ENCODE results near the gene PIM2.

The PIM2 gene

GRCh38 chrX:48948589-48948988, 29.8 kb upstream of the PIM2 start:
- Histone ChIP-seq H3K79me2 (ENCODE audit: control insufficient read depth, insufficient read depth, low read length) (peaks cover 15% of the 10 kb centered on the region), H3K4me3 (ENCODE audit: low read length) (no peak overlapping the region), H3K27me3 (ENCODE audit: insufficient read depth, low read length, poor library complexity) (no peaks in the 10 kb centered on the region), H3K36me3 (ENCODE audit: control insufficient read depth, insufficient read depth, low read length) (no peaks in the 10 kb centered on the region), H3K79me1 (ENCODE audit: low read length) (no peaks in the 10 kb centered on the region), H4K5ac (ENCODE audit: low read length) (no peak overlapping the region), H2BK5ac (ENCODE audit: low read length) (no peak overlapping the region), H3K4ac (ENCODE audit: low read depth, low read length) (no peak overlapping the region), H3K56ac (ENCODE audit: low read length) (no peak overlapping the region), H4K8ac (ENCODE audit: low read depth, low read length) (no peak overlapping the region), H2BK15ac (replicated peaks; ENCODE audit: low read depth) (no peak overlapping the region), H3K18ac (ENCODE audit: low read length) (no peak overlapping the region), H2BK120ac (ENCODE audit: low read depth, low read length) (no peak overlapping the region), H3K4me1 (ENCODE audit: control insufficient read depth, low read depth, low read length) (no peaks in the 10 kb centered on the region), H3K27ac (ENCODE audit: low read depth, low read length) (no peak overlapping the region), H3K9ac (ENCODE audit: low read length) (no peak overlapping the region), H2AK5ac (ENCODE audit: low read length) (no peak overlapping the region), H3K4me2 (ENCODE audit: low read length) (no peak overlapping the region), H3K23ac (ENCODE audit: low read length) (no peak overlapping the region)
- WGBS (ENCODE audit: extremely low coverage, insufficient coverage, low lambda C conversion rate), result no CpG with 5 or more reads among the region's 1 CpG
- no peak for DNase-seq

- Histone ChIP-seq H3K4ac (ENCODE audit: low read depth, low read length) (no peak overlapping the region), H3K79me1 (ENCODE audit: low read length) (no peaks in the 10 kb centered on the region), H3K56ac (ENCODE audit: low read length) (no peak overlapping the region), H4K8ac (ENCODE audit: low read depth, low read length) (no peak overlapping the region), H3K36me3 (ENCODE audit: control insufficient read depth, insufficient read depth, low read length) (no peaks in the 10 kb centered on the region), H4K5ac (ENCODE audit: low read length) (no peak overlapping the region), H2AK5ac (ENCODE audit: low read length) (no peak overlapping the region), H3K4me1 (ENCODE audit: control insufficient read depth, low read depth, low read length) (no peaks in the 10 kb centered on the region), H3K23ac (ENCODE audit: low read length) (no peak overlapping the region), H2BK15ac (replicated peaks; ENCODE audit: low read depth) (no peak overlapping the region), H3K9ac (ENCODE audit: low read length) (no peak overlapping the region), H2BK5ac (ENCODE audit: low read length) (no peak overlapping the region), H2BK120ac (ENCODE audit: low read depth, low read length) (no peak overlapping the region), H3K27ac (ENCODE audit: low read depth, low read length) (no peak overlapping the region), H3K4me2 (ENCODE audit: low read length) (no peak overlapping the region), H3K18ac (ENCODE audit: low read length) (no peak overlapping the region), H3K4me3 (ENCODE audit: low read length) (no peak overlapping the region), H3K27me3 (ENCODE audit: insufficient read depth, low read length, poor library complexity) (no peaks in the 10 kb centered on the region), H3K79me2 (ENCODE audit: control insufficient read depth, insufficient read depth, low read length) (no peaks in the 10 kb centered on the region)
- peak; percentile 56 for DNase-seq
- no CpG with 5 or more reads among the region's 8 CpGs for WGBS (ENCODE audit: extremely low coverage, insufficient coverage, low lambda C conversion rate)
Measured at GRCh38 chrX:48945517-48946348, 26.9 kb upstream of the PIM2 start.

GRCh38 chrX:48942895-48943294, 24.1 kb upstream of the PIM2 start:
- no CpG with 5 or more reads among the region's 2 CpGs for WGBS (ENCODE audit: extremely low coverage, insufficient coverage, low lambda C conversion rate)
- H3K4ac ChIP-seq (ENCODE audit: low read depth, low read length), result no peak overlapping the region
- no peaks in the 10 kb centered on the region for H3K4me1 ChIP-seq (ENCODE audit: control insufficient read depth, low read depth, low read length)
- H3K18ac ChIP-seq (ENCODE audit: low read length), result no peak overlapping the region
- peaks cover 3% of the 10 kb centered on the region for H3K79me2 ChIP-seq (ENCODE audit: control insufficient read depth, insufficient read depth, low read length)
- H3K79me1 ChIP-seq (ENCODE audit: low read length), result no peaks in the 10 kb centered on the region
- H3K4me2 ChIP-seq (ENCODE audit: low read length), result no peak overlapping the region
- no peak overlapping the region for H4K8ac ChIP-seq (ENCODE audit: low read depth, low read length)
- no peak overlapping the region for H3K9ac ChIP-seq (ENCODE audit: low read length)
- no peaks in the 10 kb centered on the region for H3K36me3 ChIP-seq (ENCODE audit: control insufficient read depth, insufficient read depth, low read length)
- no peak overlapping the region for H2BK120ac ChIP-seq (ENCODE audit: low read depth, low read length)
- H3K27me3 ChIP-seq (ENCODE audit: insufficient read depth, low read length, poor library complexity), result no peaks in the 10 kb centered on the region
- H2BK5ac ChIP-seq (ENCODE audit: low read length), result no peak overlapping the region
- H2AK5ac ChIP-seq (ENCODE audit: low read length), result no peak overlapping the region
- H3K27ac ChIP-seq (ENCODE audit: low read depth, low read length), result no peak overlapping the region
- no peak overlapping the region for H4K5ac ChIP-seq (ENCODE audit: low read length)
- H3K23ac ChIP-seq (ENCODE audit: low read length), result no peak overlapping the region
- H2BK15ac ChIP-seq (replicated peaks; ENCODE audit: low read depth), result no peak overlapping the region
- H3K4me3 ChIP-seq (ENCODE audit: low read length), result no peak overlapping the region
- DNase-seq, result no peak
- no peak overlapping the region for H3K56ac ChIP-seq (ENCODE audit: low read length)

- Histone ChIP-seq H2BK120ac (ENCODE audit: low read depth, low read length) (no peak overlapping the region), H3K4me3 (ENCODE audit: low read length) (no peak overlapping the region), H3K27me3 (ENCODE audit: insufficient read depth, low read length, poor library complexity) (no peaks in the 10 kb centered on the region), H3K79me2 (ENCODE audit: control insufficient read depth, insufficient read depth, low read length) (peaks cover 6% of the 10 kb centered on the region), H4K5ac (ENCODE audit: low read length) (no peak overlapping the region), H3K4me2 (ENCODE audit: low read length) (no peak overlapping the region), H2BK15ac (replicated peaks; ENCODE audit: low read depth) (no peak overlapping the region), H3K79me1 (ENCODE audit: low read length) (no peaks in the 10 kb centered on the region), H3K18ac (ENCODE audit: low read length) (no peak overlapping the region), H3K36me3 (ENCODE audit: control insufficient read depth, insufficient read depth, low read length) (no peaks in the 10 kb centered on the region), H3K23ac (ENCODE audit: low read length) (no peak overlapping the region), H2BK5ac (ENCODE audit: low read length) (no peak overlapping the region), H3K9ac (ENCODE audit: low read length) (no peak overlapping the region), H2AK5ac (ENCODE audit: low read length) (no peak overlapping the region), H3K56ac (ENCODE audit: low read length) (no peak overlapping the region), H3K27ac (ENCODE audit: low read depth, low read length) (no peak overlapping the region), H3K4ac (ENCODE audit: low read depth, low read length) (no peak overlapping the region), H4K8ac (ENCODE audit: low read depth, low read length) (no peak overlapping the region), H3K4me1 (ENCODE audit: control insufficient read depth, low read depth, low read length) (no peaks in the 10 kb centered on the region)
- no peak for DNase-seq
- WGBS (ENCODE audit: extremely low coverage, insufficient coverage, low lambda C conversion rate), result no CpG with 5 or more reads among the region's 2 CpGs
Measured at GRCh38 chrX:48940404-48940955, 21.7 kb upstream of the PIM2 start.

GRCh38 chrX:48939524-48940228, 20.9 kb upstream of the PIM2 start:
- no peaks in the 10 kb centered on the region for H3K79me1 ChIP-seq (ENCODE audit: low read length)
- no peak overlapping the region for H2BK120ac ChIP-seq (ENCODE audit: low read depth, low read length)
- no peaks in the 10 kb centered on the region for H3K27me3 ChIP-seq (ENCODE audit: insufficient read depth, low read length, poor library complexity)
- H3K4me3 ChIP-seq (ENCODE audit: low read length), result no peak overlapping the region
- H2BK5ac ChIP-seq (ENCODE audit: low read length), result no peak overlapping the region
- H3K4me1 ChIP-seq (ENCODE audit: control insufficient read depth, low read depth, low read length), result no peaks in the 10 kb centered on the region
- no peak overlapping the region for H3K27ac ChIP-seq (ENCODE audit: low read depth, low read length)
- no peak overlapping the region for H3K23ac ChIP-seq (ENCODE audit: low read length)
- H3K79me2 ChIP-seq (ENCODE audit: control insufficient read depth, insufficient read depth, low read length), result peaks cover 6% of the 10 kb centered on the region
- no peak for DNase-seq
- no CpG with 5 or more reads among the region's 3 CpGs for WGBS (ENCODE audit: extremely low coverage, insufficient coverage, low lambda C conversion rate)
- H3K36me3 ChIP-seq (ENCODE audit: control insufficient read depth, insufficient read depth, low read length), result no peaks in the 10 kb centered on the region
- H2AK5ac ChIP-seq (ENCODE audit: low read length), result no peak overlapping the region
- H3K56ac ChIP-seq (ENCODE audit: low read length), result no peak overlapping the region
- no peak overlapping the region for H3K4me2 ChIP-seq (ENCODE audit: low read length)
- no peak overlapping the region for H3K4ac ChIP-seq (ENCODE audit: low read depth, low read length)
- H4K5ac ChIP-seq (ENCODE audit: low read length), result no peak overlapping the region
- H2BK15ac ChIP-seq (replicated peaks; ENCODE audit: low read depth), result no peak overlapping the region
- H3K9ac ChIP-seq (ENCODE audit: low read length), result no peak overlapping the region
- no peak overlapping the region for H4K8ac ChIP-seq (ENCODE audit: low read depth, low read length)
- H3K18ac ChIP-seq (ENCODE audit: low read length), result no peak overlapping the region
